Measurements from ENCODE around the gene NT5C3A. TPM values are rescaled to one million over a fixed set of nuclear protein-coding genes. Genes with fewer than 3 reads are reported as not detected.

NT5C3A gene
- total RNA-seq, 1 experiment from 2014 or later, result 18.6 TPM

DNA sequence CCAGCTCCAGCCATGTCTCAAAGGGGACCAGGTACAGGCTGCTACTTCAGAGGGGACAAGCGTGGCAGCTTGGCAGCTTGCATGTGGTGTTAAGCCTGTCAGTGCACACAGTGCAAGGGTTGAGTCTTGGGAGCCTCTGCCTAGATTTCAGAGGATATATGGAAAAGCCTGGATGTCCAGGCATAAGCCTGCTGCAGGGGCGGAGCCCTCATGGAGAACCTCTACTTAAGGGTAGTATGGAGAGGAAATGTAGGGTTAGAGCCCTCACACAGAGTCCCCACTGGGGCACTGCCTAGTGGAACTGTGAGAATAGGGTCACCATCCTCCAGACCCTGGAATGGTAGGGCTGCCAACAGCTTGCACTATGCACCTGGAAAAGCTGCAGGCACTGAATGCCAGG lies 7.7 kb upstream of the NT5C3A start:
- ATAC-seq, result no peak
- Mint-ChIP-seq H3K27ac (no peak overlapping the region), H3K9me3 (peaks cover 59% of the 10 kb centered on the region), H3K27me3 (ENCODE audit: low read depth) (peaks cover 12% of the 10 kb centered on the region), H3K4me3 (no peak overlapping the region), H3K36me3 (peaks cover 27% of the 10 kb centered on the region), H3K4me1 (peaks cover 1% of the 10 kb centered on the region)
- TF ChIP-seq SP1 (CRISPR knock-in tag; conservative IDR thresholded peaks at IDR 0.05), result no peak
- TF ChIP-seq NR3C1 (CRISPR knock-in tag; conservative IDR thresholded peaks at IDR 0.05; ENCODE audit: low read depth), result no peak
- TF ChIP-seq, protein P1, sequence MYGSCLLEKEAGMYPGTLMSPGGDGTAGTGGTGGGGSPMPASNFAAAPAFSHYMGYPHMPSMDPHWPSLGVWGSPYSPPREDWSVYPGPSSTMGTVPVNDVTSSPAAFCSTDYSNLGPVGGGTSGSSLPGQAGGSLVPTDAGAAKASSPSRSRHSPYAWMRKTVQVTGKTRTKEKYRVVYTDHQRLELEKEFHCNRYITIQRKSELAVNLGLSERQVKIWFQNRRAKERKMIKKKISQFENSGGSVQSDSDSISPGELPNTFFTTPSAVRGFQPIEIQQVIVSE (CRISPR knock-in tag; IDR thresholded peaks at IDR 0.05; ENCODE audit: borderline replicate concordance), result no peak
- TF ChIP-seq EMX1 (CRISPR knock-in tag; IDR thresholded peaks at IDR 0.05), result no peak
- no peak for TF ChIP-seq ZBTB21 (CRISPR knock-in tag; IDR thresholded peaks at IDR 0.05; ENCODE audit: borderline replicate concordance)
- no peak for TF ChIP-seq USF2 (CRISPR knock-in tag; IDR thresholded peaks at IDR 0.05)
- TF ChIP-seq, protein P2, sequence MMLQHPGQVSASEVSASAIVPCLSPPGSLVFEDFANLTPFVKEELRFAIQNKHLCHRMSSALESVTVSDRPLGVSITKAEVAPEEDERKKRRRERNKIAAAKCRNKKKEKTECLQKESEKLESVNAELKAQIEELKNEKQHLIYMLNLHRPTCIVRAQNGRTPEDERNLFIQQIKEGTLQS (CRISPR knock-in tag; conservative IDR thresholded peaks at IDR 0.05), result no peak
- no peak for TF ChIP-seq E2F4 (CRISPR knock-in tag; IDR thresholded peaks at IDR 0.05; ENCODE audit: borderline replicate concordance, low read depth)
- TF ChIP-seq GTF2I (CRISPR knock-in tag; conservative IDR thresholded peaks at IDR 0.05), result no peak
- TF ChIP-seq HMGXB4 (CRISPR knock-in tag; IDR thresholded peaks at IDR 0.05), result no peak
- no peak for TF ChIP-seq NFE2L1 (CRISPR knock-in tag; IDR thresholded peaks at IDR 0.05)
- no peak for TF ChIP-seq ZNF121 (CRISPR knock-in tag; IDR thresholded peaks at IDR 0.05)
- no peak for TF ChIP-seq KAT7 (CRISPR knock-in tag; IDR thresholded peaks at IDR 0.05; ENCODE audit: borderline replicate concordance)
- TF ChIP-seq, protein P3, sequence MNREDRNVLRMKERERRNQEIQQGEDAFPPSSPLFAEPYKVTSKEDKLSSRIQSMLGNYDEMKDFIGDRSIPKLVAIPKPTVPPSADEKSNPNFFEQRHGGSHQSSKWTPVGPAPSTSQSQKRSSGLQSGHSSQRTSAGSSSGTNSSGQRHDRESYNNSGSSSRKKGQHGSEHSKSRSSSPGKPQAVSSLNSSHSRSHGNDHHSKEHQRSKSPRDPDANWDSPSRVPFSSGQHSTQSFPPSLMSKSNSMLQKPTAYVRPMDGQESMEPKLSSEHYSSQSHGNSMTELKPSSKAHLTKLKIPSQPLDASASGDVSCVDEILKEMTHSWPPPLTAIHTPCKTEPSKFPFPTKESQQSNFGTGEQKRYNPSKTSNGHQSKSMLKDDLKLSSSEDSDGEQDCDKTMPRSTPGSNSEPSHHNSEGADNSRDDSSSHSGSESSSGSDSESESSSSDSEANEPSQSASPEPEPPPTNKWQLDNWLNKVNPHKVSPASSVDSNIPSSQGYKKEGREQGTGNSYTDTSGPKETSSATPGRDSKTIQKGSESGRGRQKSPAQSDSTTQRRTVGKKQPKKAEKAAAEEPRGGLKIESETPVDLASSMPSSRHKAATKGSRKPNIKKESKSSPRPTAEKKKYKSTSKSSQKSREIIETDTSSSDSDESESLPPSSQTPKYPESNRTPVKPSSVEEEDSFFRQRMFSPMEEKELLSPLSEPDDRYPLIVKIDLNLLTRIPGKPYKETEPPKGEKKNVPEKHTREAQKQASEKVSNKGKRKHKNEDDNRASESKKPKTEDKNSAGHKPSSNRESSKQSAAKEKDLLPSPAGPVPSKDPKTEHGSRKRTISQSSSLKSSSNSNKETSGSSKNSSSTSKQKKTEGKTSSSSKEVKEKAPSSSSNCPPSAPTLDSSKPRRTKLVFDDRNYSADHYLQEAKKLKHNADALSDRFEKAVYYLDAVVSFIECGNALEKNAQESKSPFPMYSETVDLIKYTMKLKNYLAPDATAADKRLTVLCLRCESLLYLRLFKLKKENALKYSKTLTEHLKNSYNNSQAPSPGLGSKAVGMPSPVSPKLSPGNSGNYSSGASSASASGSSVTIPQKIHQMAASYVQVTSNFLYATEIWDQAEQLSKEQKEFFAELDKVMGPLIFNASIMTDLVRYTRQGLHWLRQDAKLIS (CRISPR knock-in tag; IDR thresholded peaks at IDR 0.05; ENCODE audit: borderline replicate concordance), result no peak
- no peak for TF ChIP-seq CREM (CRISPR knock-in tag; IDR thresholded peaks at IDR 0.05)
- no peak for TF ChIP-seq ZNF281 (CRISPR knock-in tag; IDR thresholded peaks at IDR 0.05)
- ChIA-PET POLR2A (no interaction called here), CTCF (no interaction called here)
- DNase-seq (ENCODE audit: low spot score), result no peak

Measured in WTC11 (cell line).